ENCODE results near the gene BICDL2.

Gene BICDL2, protein sequence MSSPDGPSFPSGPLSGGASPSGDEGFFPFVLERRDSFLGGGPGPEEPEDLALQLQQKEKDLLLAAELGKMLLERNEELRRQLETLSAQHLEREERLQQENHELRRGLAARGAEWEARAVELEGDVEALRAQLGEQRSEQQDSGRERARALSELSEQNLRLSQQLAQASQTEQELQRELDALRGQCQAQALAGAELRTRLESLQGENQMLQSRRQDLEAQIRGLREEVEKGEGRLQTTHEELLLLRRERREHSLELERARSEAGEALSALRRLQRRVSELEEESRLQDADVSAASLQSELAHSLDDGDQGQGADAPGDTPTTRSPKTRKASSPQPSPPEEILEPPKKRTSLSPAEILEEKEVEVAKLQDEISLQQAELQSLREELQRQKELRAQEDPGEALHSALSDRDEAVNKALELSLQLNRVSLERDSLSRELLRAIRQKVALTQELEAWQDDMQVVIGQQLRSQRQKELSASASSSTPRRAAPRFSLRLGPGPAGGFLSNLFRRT

DNA sequence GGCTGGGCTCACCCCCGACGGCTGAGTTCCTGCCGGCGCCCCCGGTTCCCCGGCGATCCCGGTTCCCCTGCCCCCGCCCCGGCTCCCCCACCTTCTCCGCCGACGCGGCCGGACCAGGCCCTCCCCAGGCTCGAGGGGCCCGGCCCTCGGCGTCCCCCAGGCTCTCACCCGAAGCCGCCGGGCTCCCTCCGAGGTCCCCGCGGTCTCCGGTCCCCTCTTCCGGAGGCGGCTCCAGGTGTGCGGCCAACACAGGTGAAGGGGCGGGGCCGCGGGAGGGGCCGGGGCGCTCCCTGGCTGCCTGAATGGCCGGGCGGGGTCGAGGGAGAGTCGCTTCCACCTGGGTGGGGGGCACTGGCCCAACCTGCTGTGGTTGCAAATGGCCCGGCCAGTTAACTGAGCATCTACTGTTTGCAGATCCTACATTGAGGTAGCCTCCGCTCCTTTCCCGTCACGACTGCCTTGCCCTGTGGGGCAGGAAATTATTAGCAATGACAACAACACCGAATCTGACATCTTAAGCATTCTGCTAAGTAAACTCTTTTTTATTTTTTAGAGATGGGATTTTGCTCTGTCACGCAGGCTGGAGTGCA lies at the start of gene BICDL2:
Gene BICDL2, minus strand, starts transcription at position 219 of the 590 bp plus-strand sequence. CDS start 1,448 bp downstream, outside the sequence.
- Histone ChIP-seq H3K4me3 (ENCODE audit: low read length, poor library complexity, severe bottlenecking) (no peak within 1 kb of the TSS), H3F3A (ENCODE audit: low read depth) (no peaks in the 10 kb centered on the region), H3K4me1 (ENCODE audit: insufficient read depth, low read length, poor library complexity, severe bottlenecking) (no peaks in the 10 kb centered on the region), H3K4me2 (ENCODE audit: low read depth, low read length, poor library complexity, severe bottlenecking) (no peak within 1 kb of the TSS), H3K79me2 (ENCODE audit: insufficient read depth, low read length) (no peaks in the 10 kb centered on the region), H3K36me3 (ENCODE audit: insufficient read depth, low read length) (no peaks in the 10 kb centered on the region), H3K9ac (ENCODE audit: low read depth, low read length, poor library complexity, severe bottlenecking) (no peak within 1 kb of the TSS), H4K20me1 (ENCODE audit: insufficient read depth, low read length, poor library complexity, severe bottlenecking) (no peaks in the 10 kb centered on the region), H3K9me2 (replicated peaks; ENCODE audit: low read depth, low read length) (no peaks in the 10 kb centered on the region), H2AFZ (ENCODE audit: low read length) (no peak within 1 kb of the TSS), H3K9me3 (ENCODE audit: insufficient read depth, low read depth, low read length) (no peaks in the 10 kb centered on the region), H3K27me3 (ENCODE audit: insufficient read depth, low read length, poor library complexity, severe bottlenecking) (no peaks in the 10 kb centered on the region)
- TF ChIP-seq EZH2phosphoT487 (IDR thresholded peaks at IDR 0.05; ENCODE audit: borderline replicate concordance): no peak
- TF ChIP-seq, protein P1, sequence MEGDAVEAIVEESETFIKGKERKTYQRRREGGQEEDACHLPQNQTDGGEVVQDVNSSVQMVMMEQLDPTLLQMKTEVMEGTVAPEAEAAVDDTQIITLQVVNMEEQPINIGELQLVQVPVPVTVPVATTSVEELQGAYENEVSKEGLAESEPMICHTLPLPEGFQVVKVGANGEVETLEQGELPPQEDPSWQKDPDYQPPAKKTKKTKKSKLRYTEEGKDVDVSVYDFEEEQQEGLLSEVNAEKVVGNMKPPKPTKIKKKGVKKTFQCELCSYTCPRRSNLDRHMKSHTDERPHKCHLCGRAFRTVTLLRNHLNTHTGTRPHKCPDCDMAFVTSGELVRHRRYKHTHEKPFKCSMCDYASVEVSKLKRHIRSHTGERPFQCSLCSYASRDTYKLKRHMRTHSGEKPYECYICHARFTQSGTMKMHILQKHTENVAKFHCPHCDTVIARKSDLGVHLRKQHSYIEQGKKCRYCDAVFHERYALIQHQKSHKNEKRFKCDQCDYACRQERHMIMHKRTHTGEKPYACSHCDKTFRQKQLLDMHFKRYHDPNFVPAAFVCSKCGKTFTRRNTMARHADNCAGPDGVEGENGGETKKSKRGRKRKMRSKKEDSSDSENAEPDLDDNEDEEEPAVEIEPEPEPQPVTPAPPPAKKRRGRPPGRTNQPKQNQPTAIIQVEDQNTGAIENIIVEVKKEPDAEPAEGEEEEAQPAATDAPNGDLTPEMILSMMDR (conservative IDR thresholded peaks at IDR 0.05; ENCODE audit: low read length): no peak

DNA sequence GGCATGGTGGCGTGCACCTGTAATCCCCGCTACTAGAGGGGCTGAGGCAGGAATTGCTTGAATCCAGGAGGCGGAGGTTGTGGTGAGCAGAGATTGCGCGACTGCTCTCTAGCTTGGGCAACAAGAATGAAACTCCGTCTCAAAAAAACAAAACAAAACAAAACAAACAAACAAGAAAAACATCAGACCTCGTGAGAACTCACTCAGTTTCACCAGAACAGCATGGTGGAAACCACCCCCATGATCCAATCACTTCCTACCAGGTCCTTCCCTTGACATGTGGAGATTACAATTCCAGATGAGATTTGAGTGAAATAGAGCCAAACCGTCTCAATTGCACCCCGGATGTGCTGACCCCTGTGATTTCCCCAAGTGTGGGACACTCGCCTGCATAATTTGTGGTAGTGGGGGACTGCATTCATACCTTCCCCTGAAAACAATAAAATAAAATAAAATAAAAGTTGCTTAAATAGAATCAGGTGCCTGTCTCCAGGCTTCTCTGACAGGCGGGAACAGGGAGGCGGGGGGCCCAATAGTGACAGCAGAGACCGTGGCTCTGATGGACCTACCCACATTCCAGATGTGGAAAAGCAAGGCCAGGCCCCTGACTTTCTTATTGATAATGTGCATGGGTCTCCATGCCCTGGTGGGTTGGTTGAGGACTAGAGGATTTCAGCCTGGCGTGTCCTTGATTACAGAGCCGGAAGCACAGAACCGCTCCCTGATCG lies 49.3 kb upstream of the BICDL2 start:
- H3K4me3 ChIP-seq (ENCODE audit: low read length, poor library complexity, severe bottlenecking): no peak overlapping the region
- no peaks in the 10 kb centered on the region for H3K27me3 ChIP-seq (ENCODE audit: insufficient read depth, low read length, poor library complexity, severe bottlenecking)
- peak overlapping the region; percentile 46 for H3K9ac ChIP-seq (ENCODE audit: low read depth, low read length, poor library complexity, severe bottlenecking)
- no peaks in the 10 kb centered on the region for H3K9me2 ChIP-seq (replicated peaks; ENCODE audit: low read depth, low read length)
- TF ChIP-seq, protein P1 (conservative IDR thresholded peaks at IDR 0.05; ENCODE audit: low read length): no peak
- no peak for TF ChIP-seq EZH2phosphoT487 (IDR thresholded peaks at IDR 0.05; ENCODE audit: borderline replicate concordance)
- no peaks in the 10 kb centered on the region for H4K20me1 ChIP-seq (ENCODE audit: insufficient read depth, low read length, poor library complexity, severe bottlenecking)
- H3F3A ChIP-seq (ENCODE audit: low read depth): no peaks in the 10 kb centered on the region
- peaks cover 15% of the 10 kb centered on the region for H3K4me1 ChIP-seq (ENCODE audit: insufficient read depth, low read length, poor library complexity, severe bottlenecking)
- H3K4me2 ChIP-seq (ENCODE audit: low read depth, low read length, poor library complexity, severe bottlenecking): no peak overlapping the region
- no peaks in the 10 kb centered on the region for H3K36me3 ChIP-seq (ENCODE audit: insufficient read depth, low read length)
- H3K79me2 ChIP-seq (ENCODE audit: insufficient read depth, low read length): no peaks in the 10 kb centered on the region
- no peaks in the 10 kb centered on the region for H3K9me3 ChIP-seq (ENCODE audit: insufficient read depth, low read depth, low read length)
- H2AFZ ChIP-seq (ENCODE audit: low read length): no peak overlapping the region

DNA sequence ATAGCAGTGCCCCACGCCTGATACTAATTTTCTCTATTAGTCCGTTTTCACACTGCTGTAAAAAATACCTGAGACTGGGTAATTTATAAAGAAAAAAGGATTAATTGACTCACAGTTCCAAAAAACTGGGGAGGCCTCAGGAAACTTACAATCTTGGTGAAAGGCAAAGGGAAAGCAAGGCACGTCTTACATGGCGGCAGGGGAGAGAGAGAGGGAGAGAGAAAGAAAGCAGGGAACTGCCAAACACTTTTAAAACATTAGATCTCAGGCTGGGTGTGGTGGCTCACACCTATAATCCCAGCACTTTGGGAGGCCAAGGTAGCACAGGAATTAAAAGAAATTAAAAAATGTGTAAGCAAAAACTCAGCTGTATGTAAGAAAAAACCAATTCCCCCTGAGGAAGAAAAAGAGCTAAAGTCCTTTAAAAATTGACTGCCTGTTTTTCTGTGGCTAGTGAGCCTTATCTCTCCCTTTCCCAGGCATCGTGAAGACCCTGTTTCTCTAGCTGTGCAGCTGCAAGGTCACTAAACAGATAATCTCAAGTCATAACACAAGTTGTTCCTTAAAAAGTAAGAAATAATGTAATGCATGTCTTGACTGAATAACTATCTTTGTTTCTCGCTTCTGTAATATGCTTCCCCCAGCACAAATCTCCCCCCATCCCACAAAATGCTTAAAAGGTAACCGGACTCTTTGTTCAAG lies 48.4 kb upstream of the BICDL2 start:
- no peaks in the 10 kb centered on the region for H4K20me1 ChIP-seq (ENCODE audit: insufficient read depth, low read length, poor library complexity, severe bottlenecking)

More for the DNA sequence above, 48.4 kb upstream of the BICDL2 start:
- H3F3A ChIP-seq (ENCODE audit: low read depth): no peaks in the 10 kb centered on the region
- no peaks in the 10 kb centered on the region for H3K36me3 ChIP-seq (ENCODE audit: insufficient read depth, low read length)
- no peak overlapping the region for H3K4me3 ChIP-seq (ENCODE audit: low read length, poor library complexity, severe bottlenecking)
- no peak overlapping the region for H2AFZ ChIP-seq (ENCODE audit: low read length)
- no peak overlapping the region for H3K9ac ChIP-seq (ENCODE audit: low read depth, low read length, poor library complexity, severe bottlenecking)
- peaks cover 15% of the 10 kb centered on the region for H3K4me1 ChIP-seq (ENCODE audit: insufficient read depth, low read length, poor library complexity, severe bottlenecking)
- no peaks in the 10 kb centered on the region for H3K9me2 ChIP-seq (replicated peaks; ENCODE audit: low read depth, low read length)
- no peaks in the 10 kb centered on the region for H3K79me2 ChIP-seq (ENCODE audit: insufficient read depth, low read length)
- H3K4me2 ChIP-seq (ENCODE audit: low read depth, low read length, poor library complexity, severe bottlenecking): no peak overlapping the region
- H3K9me3 ChIP-seq (ENCODE audit: insufficient read depth, low read depth, low read length): no peaks in the 10 kb centered on the region
- no peaks in the 10 kb centered on the region for H3K27me3 ChIP-seq (ENCODE audit: insufficient read depth, low read length, poor library complexity, severe bottlenecking)
- TF ChIP-seq, protein P1 (conservative IDR thresholded peaks at IDR 0.05; ENCODE audit: low read length): no peak
- TF ChIP-seq EZH2phosphoT487 (IDR thresholded peaks at IDR 0.05; ENCODE audit: borderline replicate concordance): no peak

All from Loucy (cell line).